Suprapubic skin (tissue), 4 donors: ENCODE results near the gene RPS6KA2.

Experiments used
- EP300 ChIP-seq: sonication (generic); formaldehyde crosslinking; IDR thresholded peaks from one replicate; pipeline ENCODE4 v1.6.1; 2017; ENCODE audit warnings: antibody characterized with exemption
- POLR2A ChIP-seq, 2 donors: fragments of 450-650 bp; IDR thresholded peaks; one replicate each; pipeline ENCODE4 v1.6.1; 2017; ENCODE audit warnings: antibody characterized with exemption in 2 of 2, mild to moderate bottlenecking in 2 of 2, moderate library complexity in 2 of 2
- POLR2AphosphoS5 ChIP-seq, 3 donors: sonication (generic); formaldehyde crosslinking; IDR thresholded peaks; one replicate each; pipeline ENCODE4 v1.6.1; 2017; ENCODE audit warnings: antibody characterized with exemption in 3 of 3
- TF ChIP-seq, protein P1 (sequence below), 2 donors: fragments of 200-600 bp in 1 of 2; fragments of 450-650 bp in 1 of 2; sonication (generic) in 1 of 2; IDR thresholded peaks; one replicate each; pipeline ENCODE4 v1.5.1; 2016 to 2019; ENCODE audit warnings: antibody characterized with exemption in 2 of 2, mild to moderate bottlenecking in 1 of 2, moderate library complexity in 1 of 2

- no peak for TF ChIP-seq POLR2AphosphoS5 (IDR thresholded peaks at IDR 0.05)
- TF ChIP-seq, protein P1, sequence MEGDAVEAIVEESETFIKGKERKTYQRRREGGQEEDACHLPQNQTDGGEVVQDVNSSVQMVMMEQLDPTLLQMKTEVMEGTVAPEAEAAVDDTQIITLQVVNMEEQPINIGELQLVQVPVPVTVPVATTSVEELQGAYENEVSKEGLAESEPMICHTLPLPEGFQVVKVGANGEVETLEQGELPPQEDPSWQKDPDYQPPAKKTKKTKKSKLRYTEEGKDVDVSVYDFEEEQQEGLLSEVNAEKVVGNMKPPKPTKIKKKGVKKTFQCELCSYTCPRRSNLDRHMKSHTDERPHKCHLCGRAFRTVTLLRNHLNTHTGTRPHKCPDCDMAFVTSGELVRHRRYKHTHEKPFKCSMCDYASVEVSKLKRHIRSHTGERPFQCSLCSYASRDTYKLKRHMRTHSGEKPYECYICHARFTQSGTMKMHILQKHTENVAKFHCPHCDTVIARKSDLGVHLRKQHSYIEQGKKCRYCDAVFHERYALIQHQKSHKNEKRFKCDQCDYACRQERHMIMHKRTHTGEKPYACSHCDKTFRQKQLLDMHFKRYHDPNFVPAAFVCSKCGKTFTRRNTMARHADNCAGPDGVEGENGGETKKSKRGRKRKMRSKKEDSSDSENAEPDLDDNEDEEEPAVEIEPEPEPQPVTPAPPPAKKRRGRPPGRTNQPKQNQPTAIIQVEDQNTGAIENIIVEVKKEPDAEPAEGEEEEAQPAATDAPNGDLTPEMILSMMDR (IDR thresholded peaks at IDR 0.05) = no peak
- no peak for TF ChIP-seq POLR2A (IDR thresholded peaks at IDR 0.05)
- TF ChIP-seq EP300 = no peak
Observed at GRCh38 chr6:166614589-166614988, 12.5 kb downstream of the RPS6KA2 start.
